ENCODE results near the gene TTC29.

TTC29 gene

GRCh38 chr4:146957237-146957636, 11.6 kb upstream of the TTC29 start:
- Histone ChIP-seq H3K27me3 (replicated peaks; ENCODE audit: control insufficient read depth, insufficient read depth, low read length, poor library complexity, severe bottlenecking) (peaks cover 3% of the 10 kb centered on the region), H3K36me3 (ENCODE audit: control insufficient read depth, insufficient read depth, low read length) (no peaks in the 10 kb centered on the region), H3K9me3 (ENCODE audit: control insufficient read depth, low read length) (no peaks in the 10 kb centered on the region), H3K4me1 (ENCODE audit: control insufficient read depth, insufficient read depth, low read length, poor library complexity, severe bottlenecking) (no peaks in the 10 kb centered on the region), H3K4me3 (ENCODE audit: insufficient read depth, low read depth, low read length, poor library complexity, severe bottlenecking) (no peak overlapping the region), H3K27ac (ENCODE audit: insufficient read depth, low read length, poor library complexity, severe bottlenecking) (no peak overlapping the region)
- no peak for DNase-seq

- H3K4me1 ChIP-seq (ENCODE audit: control insufficient read depth, insufficient read depth, low read length, poor library complexity, severe bottlenecking): no peaks in the 10 kb centered on the region
- no peaks in the 10 kb centered on the region for H3K36me3 ChIP-seq (ENCODE audit: control insufficient read depth, insufficient read depth, low read length)
- peaks cover 4% of the 10 kb centered on the region for H3K27me3 ChIP-seq (replicated peaks; ENCODE audit: control insufficient read depth, insufficient read depth, low read length, poor library complexity, severe bottlenecking)
- no peak for DNase-seq
- H3K4me3 ChIP-seq (ENCODE audit: insufficient read depth, low read depth, low read length, poor library complexity, severe bottlenecking): no peak overlapping the region
- H3K27ac ChIP-seq (ENCODE audit: insufficient read depth, low read length, poor library complexity, severe bottlenecking): no peak overlapping the region
- no peaks in the 10 kb centered on the region for H3K9me3 ChIP-seq (ENCODE audit: control insufficient read depth, low read length)
Measured at GRCh38 chr4:146952896-146953295, 7.2 kb upstream of the TTC29 start.

DNA sequence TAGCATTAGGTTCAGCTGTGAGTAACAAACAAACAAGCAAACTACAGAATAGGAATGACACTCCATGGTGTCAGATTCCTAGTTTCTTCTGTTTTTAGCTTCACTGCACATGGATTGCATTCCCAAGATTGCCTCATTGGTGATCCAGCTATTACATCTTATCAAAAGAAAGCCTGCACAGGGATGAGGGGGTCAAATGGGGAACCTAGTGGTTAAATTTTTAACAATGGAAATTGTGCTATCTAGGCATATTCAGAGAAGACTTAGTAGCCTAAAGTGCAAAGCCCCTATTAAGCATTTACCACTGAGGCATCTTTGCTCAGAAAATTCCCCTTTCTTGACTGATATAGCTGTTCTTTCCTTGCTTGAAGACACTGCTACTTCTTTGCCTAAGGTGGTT, 3.9 kb upstream of the TTC29 start:
- Histone ChIP-seq H3K36me3 (ENCODE audit: control insufficient read depth, insufficient read depth, low read length) (no peaks in the 10 kb centered on the region), H3K27ac (ENCODE audit: insufficient read depth, low read length, poor library complexity, severe bottlenecking) (no peak overlapping the region), H3K4me3 (ENCODE audit: insufficient read depth, low read depth, low read length, poor library complexity, severe bottlenecking) (no peak overlapping the region), H3K4me1 (ENCODE audit: control insufficient read depth, insufficient read depth, low read length, poor library complexity, severe bottlenecking) (peaks cover 13% of the 10 kb centered on the region), H3K27me3 (replicated peaks; ENCODE audit: control insufficient read depth, insufficient read depth, low read length, poor library complexity, severe bottlenecking) (peaks cover 4% of the 10 kb centered on the region), H3K9me3 (ENCODE audit: control insufficient read depth, low read length) (no peaks in the 10 kb centered on the region)
- DNase-seq: no peak

DNA sequence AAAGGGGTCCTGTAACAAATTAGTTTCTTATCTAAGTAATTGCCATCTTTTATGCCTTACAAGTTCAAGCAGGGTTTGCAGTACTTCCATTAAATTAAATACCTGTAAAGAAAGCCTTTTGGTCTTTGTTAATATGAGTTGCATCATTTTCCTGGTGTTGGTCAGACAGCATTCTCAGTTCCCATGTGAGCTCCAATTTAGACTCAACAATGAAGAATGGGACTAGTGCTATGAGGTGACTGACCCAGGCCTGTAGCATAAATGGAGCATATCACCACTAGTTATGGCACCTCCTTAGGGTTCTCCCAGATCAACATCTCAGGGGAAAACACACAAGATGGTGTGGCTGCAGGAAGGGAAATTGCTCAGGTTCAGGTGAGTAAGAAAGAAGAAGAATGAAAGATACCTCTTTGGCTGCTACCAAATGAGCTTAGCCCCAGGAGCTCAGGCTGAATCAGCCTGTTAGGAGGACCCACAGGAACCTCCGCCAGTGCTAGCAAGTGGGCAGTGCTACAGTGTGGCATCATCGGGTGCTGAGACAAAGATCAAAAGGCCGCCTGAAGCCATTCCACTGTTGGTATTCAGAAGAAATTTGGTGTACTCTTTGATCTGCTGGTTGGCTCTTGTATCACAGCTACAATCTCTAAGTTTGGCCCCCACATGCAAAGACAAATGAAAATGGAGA, 1.8 kb downstream of the TTC29 start:
- Histone ChIP-seq H3K27ac (ENCODE audit: insufficient read depth, low read length, poor library complexity, severe bottlenecking) (no peak overlapping the region), H3K36me3 (ENCODE audit: control insufficient read depth, insufficient read depth, low read length) (no peaks in the 10 kb centered on the region), H3K4me3 (ENCODE audit: insufficient read depth, low read depth, low read length, poor library complexity, severe bottlenecking) (no peak overlapping the region), H3K9me3 (ENCODE audit: control insufficient read depth, low read length) (no peaks in the 10 kb centered on the region), H3K27me3 (replicated peaks; ENCODE audit: control insufficient read depth, insufficient read depth, low read length, poor library complexity, severe bottlenecking) (no peaks in the 10 kb centered on the region), H3K4me1 (ENCODE audit: control insufficient read depth, insufficient read depth, low read length, poor library complexity, severe bottlenecking) (peaks cover 13% of the 10 kb centered on the region)
- no peak for DNase-seq

- H3K4me3 ChIP-seq (ENCODE audit: insufficient read depth, low read depth, low read length, poor library complexity, severe bottlenecking): no peak overlapping the region
- H3K27ac ChIP-seq (ENCODE audit: insufficient read depth, low read length, poor library complexity, severe bottlenecking): no peak overlapping the region
- DNase-seq: no peak
- no peaks in the 10 kb centered on the region for H3K4me1 ChIP-seq (ENCODE audit: control insufficient read depth, insufficient read depth, low read length, poor library complexity, severe bottlenecking)
- no peaks in the 10 kb centered on the region for H3K9me3 ChIP-seq (ENCODE audit: control insufficient read depth, low read length)
- H3K36me3 ChIP-seq (ENCODE audit: control insufficient read depth, insufficient read depth, low read length): no peaks in the 10 kb centered on the region
- H3K27me3 ChIP-seq (replicated peaks; ENCODE audit: control insufficient read depth, insufficient read depth, low read length, poor library complexity, severe bottlenecking): peaks cover 4% of the 10 kb centered on the region
Measured at GRCh38 chr4:146932116-146932515, 13.5 kb downstream of the TTC29 start.

DNA sequence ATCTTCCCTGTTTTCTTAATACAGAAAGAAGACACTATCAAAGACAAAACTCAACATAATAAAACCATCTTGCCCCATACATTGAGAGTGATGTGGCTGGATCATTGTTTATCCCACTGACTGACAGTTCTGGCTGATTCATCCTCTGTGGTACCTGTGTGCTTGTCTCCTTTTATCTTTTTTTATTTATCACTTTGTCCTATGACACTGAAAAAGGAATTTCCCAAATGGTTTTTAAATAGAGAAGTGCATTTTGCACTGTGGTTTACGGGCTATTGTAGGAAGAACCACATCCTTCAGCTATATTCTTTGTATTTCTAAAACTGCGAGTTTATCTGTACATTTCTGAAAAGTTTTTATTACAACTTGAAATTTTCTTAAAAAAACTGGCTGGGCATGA, 15.0 kb downstream of the TTC29 start:
- Histone ChIP-seq H3K27me3 (replicated peaks; ENCODE audit: control insufficient read depth, insufficient read depth, low read length, poor library complexity, severe bottlenecking) (peaks cover 4% of the 10 kb centered on the region), H3K27ac (ENCODE audit: insufficient read depth, low read length, poor library complexity, severe bottlenecking) (no peak overlapping the region), H3K9me3 (ENCODE audit: control insufficient read depth, low read length) (no peaks in the 10 kb centered on the region), H3K4me1 (ENCODE audit: control insufficient read depth, insufficient read depth, low read length, poor library complexity, severe bottlenecking) (no peaks in the 10 kb centered on the region), H3K36me3 (ENCODE audit: control insufficient read depth, insufficient read depth, low read length) (no peaks in the 10 kb centered on the region), H3K4me3 (ENCODE audit: insufficient read depth, low read depth, low read length, poor library complexity, severe bottlenecking) (no peak overlapping the region)
- DNase-seq: no peak

GRCh38 chr4:146927695-146928094, 18.0 kb downstream of the TTC29 start:
- H3K36me3 ChIP-seq (ENCODE audit: control insufficient read depth, insufficient read depth, low read length): no peaks in the 10 kb centered on the region
- no peak for DNase-seq
- no peaks in the 10 kb centered on the region for H3K4me1 ChIP-seq (ENCODE audit: control insufficient read depth, insufficient read depth, low read length, poor library complexity, severe bottlenecking)
- H3K4me3 ChIP-seq (ENCODE audit: insufficient read depth, low read depth, low read length, poor library complexity, severe bottlenecking): no peak overlapping the region
- no peaks in the 10 kb centered on the region for H3K9me3 ChIP-seq (ENCODE audit: control insufficient read depth, low read length)
- H3K27me3 ChIP-seq (replicated peaks; ENCODE audit: control insufficient read depth, insufficient read depth, low read length, poor library complexity, severe bottlenecking): no peaks in the 10 kb centered on the region
- no peak overlapping the region for H3K27ac ChIP-seq (ENCODE audit: insufficient read depth, low read length, poor library complexity, severe bottlenecking)

DNA sequence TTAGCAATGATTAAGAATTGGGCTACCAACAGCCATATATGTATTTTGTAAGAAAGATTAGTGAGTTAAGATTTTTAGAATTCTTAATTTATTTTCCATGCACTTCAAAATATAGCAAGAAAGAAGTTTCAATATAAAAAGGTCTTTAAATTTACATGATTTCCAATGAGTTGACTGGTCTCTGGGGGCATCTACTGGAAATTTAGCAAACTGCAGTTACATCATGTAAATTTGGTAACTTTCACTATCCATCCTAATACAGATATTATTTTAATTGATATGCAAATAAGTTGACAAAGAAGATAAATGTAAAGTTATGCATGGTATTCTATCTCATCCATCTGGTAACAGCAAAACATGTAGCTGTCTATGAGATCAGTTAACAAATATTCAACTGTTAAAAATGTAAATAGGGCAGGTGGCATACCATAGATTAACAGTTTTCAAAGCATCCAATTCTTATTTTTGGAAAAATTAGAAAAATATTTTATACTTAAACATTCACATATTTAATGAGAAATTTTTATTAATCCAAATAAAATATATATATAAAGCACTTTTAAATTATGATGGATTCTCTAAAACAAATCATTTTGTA, 29.1 kb downstream of the TTC29 start:
- no peaks in the 10 kb centered on the region for H3K27me3 ChIP-seq (replicated peaks; ENCODE audit: control insufficient read depth, insufficient read depth, low read length, poor library complexity, severe bottlenecking)
- no peak overlapping the region for H3K27ac ChIP-seq (ENCODE audit: insufficient read depth, low read length, poor library complexity, severe bottlenecking)
- no peak overlapping the region for H3K4me3 ChIP-seq (ENCODE audit: insufficient read depth, low read depth, low read length, poor library complexity, severe bottlenecking)
- no peak for DNase-seq
- no peaks in the 10 kb centered on the region for H3K36me3 ChIP-seq (ENCODE audit: control insufficient read depth, insufficient read depth, low read length)
- no peaks in the 10 kb centered on the region for H3K9me3 ChIP-seq (ENCODE audit: control insufficient read depth, low read length)
- no peaks in the 10 kb centered on the region for H3K4me1 ChIP-seq (ENCODE audit: control insufficient read depth, insufficient read depth, low read length, poor library complexity, severe bottlenecking)

DNA sequence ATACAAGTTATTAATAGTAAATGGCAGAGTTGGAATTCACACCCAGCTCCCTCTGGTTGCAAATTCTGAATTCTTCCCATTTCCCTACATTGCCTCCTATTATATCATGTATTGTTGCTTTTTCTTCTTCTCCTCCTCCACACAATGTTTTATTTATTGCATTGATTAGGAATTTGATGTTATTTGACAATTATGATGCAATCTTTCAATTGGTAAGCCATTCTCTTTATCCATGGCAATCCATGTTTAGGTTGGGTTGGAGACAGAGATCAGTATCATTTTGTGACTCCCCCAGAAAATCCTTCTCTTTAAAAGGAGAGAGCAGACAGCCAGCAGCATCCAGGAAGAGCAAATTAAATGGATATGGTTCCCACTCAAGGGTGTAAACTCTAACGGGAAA, 30.5 kb downstream of the TTC29 start:
- no peak overlapping the region for H3K4me3 ChIP-seq (ENCODE audit: insufficient read depth, low read depth, low read length, poor library complexity, severe bottlenecking)
- no peaks in the 10 kb centered on the region for H3K27me3 ChIP-seq (replicated peaks; ENCODE audit: control insufficient read depth, insufficient read depth, low read length, poor library complexity, severe bottlenecking)
- H3K27ac ChIP-seq (ENCODE audit: insufficient read depth, low read length, poor library complexity, severe bottlenecking): no peak overlapping the region
- DNase-seq: no peak
- H3K9me3 ChIP-seq (ENCODE audit: control insufficient read depth, low read length): no peaks in the 10 kb centered on the region
- H3K36me3 ChIP-seq (ENCODE audit: control insufficient read depth, insufficient read depth, low read length): no peaks in the 10 kb centered on the region
- no peaks in the 10 kb centered on the region for H3K4me1 ChIP-seq (ENCODE audit: control insufficient read depth, insufficient read depth, low read length, poor library complexity, severe bottlenecking)

GRCh38 chr4:146900295-146900694, 45.4 kb downstream of the TTC29 start:
- DNase-seq: no peak
- Histone ChIP-seq H3K4me1 (ENCODE audit: control insufficient read depth, insufficient read depth, low read length, poor library complexity, severe bottlenecking) (no peaks in the 10 kb centered on the region), H3K36me3 (ENCODE audit: control insufficient read depth, insufficient read depth, low read length) (no peaks in the 10 kb centered on the region), H3K27ac (ENCODE audit: insufficient read depth, low read length, poor library complexity, severe bottlenecking) (no peak overlapping the region), H3K27me3 (replicated peaks; ENCODE audit: control insufficient read depth, insufficient read depth, low read length, poor library complexity, severe bottlenecking) (no peaks in the 10 kb centered on the region), H3K9me3 (ENCODE audit: control insufficient read depth, low read length) (no peaks in the 10 kb centered on the region), H3K4me3 (ENCODE audit: insufficient read depth, low read depth, low read length, poor library complexity, severe bottlenecking) (no peak overlapping the region)

Data from effector memory CD4-positive, alpha-beta T cell (primary cell).